NOMO-1 (cell line): Measurements from ENCODE around the gene PTRHD1.
"Not testable (repeated sequence)": the region's sequence is repeated elsewhere in the genome, so short reads cannot be mapped to it uniquely, and the experiment has no call there.

Experiments
- DNase-seq, 2 experiments: peaks; one replicate each; lab custom pipeline; 2025; ENCODE audit not compliant: unreplicated experiment in 2 of 2; lab: John Stamatoyannopoulos, UW

The PTRHD1 gene

GRCh38 chr2:24792874-24793760 is at the start of gene PTRHD1, which contains the start of gene CENPO:
Gene PTRHD1 (minus strand): TSS chr2:24793391. CDS start chr2:24793377, 14 bp downstream.
Gene CENPO (plus strand): TSS chr2:24793425. CDS start chr2:24793920, 495 bp downstream.
- DNase-seq, result peak; percentile 96 to 97

- no peak for DNase-seq
Observed at GRCh38 chr2:24842081-24843050, 49.2 kb upstream of the PTRHD1 start.

- no peak for DNase-seq
Observed at GRCh38 chr2:24840962-24841945, 48.1 kb upstream of the PTRHD1 start.

- no peak for DNase-seq
Observed at GRCh38 chr2:24840164-24840869, 47.1 kb upstream of the PTRHD1 start.

GRCh38 chr2:24839729-24840128 is 46.5 kb upstream of the PTRHD1 start:
- DNase-seq, result no peak

- DNase-seq, result no peak
Observed at GRCh38 chr2:24838541-24838940, 45.4 kb upstream of the PTRHD1 start.

GRCh38 chr2:24837996-24838513 is 44.9 kb upstream of the PTRHD1 start:
- DNase-seq, result no peak

- no peak for DNase-seq
Observed at GRCh38 chr2:24836706-24837105, 43.5 kb upstream of the PTRHD1 start.

GRCh38 chr2:24836206-24836605 is 43.0 kb upstream of the PTRHD1 start:
- no peak for DNase-seq

- DNase-seq, result not testable (repeated sequence)
Observed at GRCh38 chr2:24835411-24835810, 42.2 kb upstream of the PTRHD1 start.

- no peak for DNase-seq
Observed at GRCh38 chr2:24834733-24835395, 41.7 kb upstream of the PTRHD1 start.

GRCh38 chr2:24833821-24834732 is 40.9 kb upstream of the PTRHD1 start:
- DNase-seq, result no peak

GRCh38 chr2:24832931-24833701 is 39.9 kb upstream of the PTRHD1 start:
- DNase-seq, result no peak

- DNase-seq, result no peak
Observed at GRCh38 chr2:24832521-24832920, 39.3 kb upstream of the PTRHD1 start.

- no peak for DNase-seq
Observed at GRCh38 chr2:24832073-24832461, 38.9 kb upstream of the PTRHD1 start.

- no peak for DNase-seq
Observed at GRCh38 chr2:24831221-24832072, 38.3 kb upstream of the PTRHD1 start.
